Measurements from ENCODE around the gene ATP1B3.

DNA sequence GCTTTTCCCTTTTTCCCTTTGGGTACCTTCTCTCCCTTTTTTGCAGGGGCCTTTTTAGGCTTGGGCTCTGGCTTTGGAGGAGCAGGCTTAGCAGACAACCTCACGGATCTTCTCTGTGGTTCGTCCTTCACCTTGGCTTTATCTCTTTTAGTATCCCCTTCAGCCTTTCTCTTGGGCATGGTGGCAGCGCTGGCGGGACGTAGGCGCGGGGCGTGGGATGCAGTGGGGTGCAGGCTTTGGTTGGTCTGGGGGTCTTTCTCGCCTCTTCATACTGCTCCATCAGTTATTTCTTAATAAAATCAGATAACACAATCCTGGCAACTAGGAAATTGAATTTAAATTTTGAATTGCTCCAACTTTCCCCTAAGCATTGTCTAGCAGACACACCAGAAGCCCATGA is 11.3 kb upstream of the ATP1B3 start:
- TF ChIP-seq SUZ12 (IDR thresholded peaks at IDR 0.05; ENCODE audit: extremely low read depth, insufficient read depth, insufficient read length) (no peak), YY1 (IDR thresholded peaks at IDR 0.05; ENCODE audit: insufficient read depth, insufficient read length) (no peak)
